HG03139 (cell line): Measurements from ENCODE around the gene TENM4.
"Not testable (repeated sequence)": the region's sequence is repeated elsewhere in the genome, so short reads cannot be mapped to it uniquely, and the experiment has no call there.

Experiments used
- ATAC-seq: cut with Tn5 transposase; IDR thresholded peaks from one replicate; pipeline ENCODE4 v1.9.1; 2021; ENCODE audit not compliant: unreplicated experiment

Gene TENM4

GRCh38 chr11:78987748-78988147 lies 453.1 kb downstream of the TENM4 start:
- ATAC-seq = no peak

GRCh38 chr11:78986305-78986704 lies 454.5 kb downstream of the TENM4 start:
- no peak for ATAC-seq

GRCh38 chr11:78985663-78986062 lies 455.2 kb downstream of the TENM4 start:
- no peak for ATAC-seq

GRCh38 chr11:78982473-78982872 lies 458.4 kb downstream of the TENM4 start:
- no peak for ATAC-seq

GRCh38 chr11:78981153-78981552 lies 459.7 kb downstream of the TENM4 start:
- ATAC-seq = no peak

GRCh38 chr11:78978831-78979230 lies 462.0 kb downstream of the TENM4 start:
- ATAC-seq = no peak

GRCh38 chr11:78977848-78978247 lies 463.0 kb downstream of the TENM4 start:
- ATAC-seq = not testable (repeated sequence)

- ATAC-seq = no peak
These were observed 463.8 kb downstream of the TENM4 start for GRCh38 chr11:78977009-78977408.

GRCh38 chr11:78975081-78975480 lies 465.7 kb downstream of the TENM4 start:
- ATAC-seq = no peak

GRCh38 chr11:78973876-78974275 lies 467.0 kb downstream of the TENM4 start:
- ATAC-seq = no peak

GRCh38 chr11:78972590-78972989 lies 468.2 kb downstream of the TENM4 start:
- no peak for ATAC-seq

- ATAC-seq = no peak
These were observed 468.7 kb downstream of the TENM4 start for GRCh38 chr11:78972177-78972576.

GRCh38 chr11:78967811-78968210 lies 473.0 kb downstream of the TENM4 start:
- ATAC-seq = no peak

GRCh38 chr11:78965432-78965831 lies 475.4 kb downstream of the TENM4 start:
- no peak for ATAC-seq

- no peak for ATAC-seq
These were observed 478.7 kb downstream of the TENM4 start for GRCh38 chr11:78961937-78962701.

- ATAC-seq = no peak
These were observed 479.6 kb downstream of the TENM4 start for GRCh38 chr11:78961247-78961646.

- no peak for ATAC-seq
These were observed 482.4 kb downstream of the TENM4 start for GRCh38 chr11:78958444-78958843.

GRCh38 chr11:78957476-78958245 lies 483.2 kb downstream of the TENM4 start:
- no peak for ATAC-seq

GRCh38 chr11:78954696-78955095 lies 486.1 kb downstream of the TENM4 start:
- no peak for ATAC-seq

GRCh38 chr11:78954261-78954660 lies 486.6 kb downstream of the TENM4 start:
- no peak for ATAC-seq

GRCh38 chr11:78952890-78953289 lies 487.9 kb downstream of the TENM4 start:
- ATAC-seq = no peak

- no peak for ATAC-seq
These were observed 488.7 kb downstream of the TENM4 start for GRCh38 chr11:78952175-78952574.
